T-helper 1 cell treated with Interleukin-12 subunit alpha and Interleukin-12 subunit beta and Interleukin-4 antibody, amounts not matched to agents 30 μg/mL and 1 μg/mL, for 36 hours (primary cell): ENCODE results near the gene STT3B.
"Not testable (repeated sequence)": the region's sequence is repeated elsewhere in the genome, so short reads cannot be mapped to it uniquely, and the experiment has no call there.

ENCODE experiments used
- H3K27ac Mint-ChIP-seq: one replicate; pipeline ENCODE4 v1.8.0; 2021; ENCODE audit warnings: mild to moderate bottlenecking, mixed read lengths
- H3K27me3 Mint-ChIP-seq: one replicate; pipeline ENCODE4 v1.8.0; 2021; ENCODE audit warnings: low read depth, mixed read lengths
- H3K36me3 Mint-ChIP-seq: one replicate; pipeline ENCODE4 v1.8.0; 2021; ENCODE audit warnings: low read depth, mixed read lengths
- H3K4me1 Mint-ChIP-seq: one replicate; pipeline ENCODE4 v1.8.0; 2021; ENCODE audit warnings: low read depth, mixed read lengths
- H3K4me3 Mint-ChIP-seq: one replicate; pipeline ENCODE4 v1.8.0; 2021; ENCODE audit warnings: mild to moderate bottlenecking, moderate library complexity, mixed read lengths
- H3K9me3 Mint-ChIP-seq: one replicate; pipeline ENCODE4 v1.8.0; 2021; ENCODE audit warnings: mixed read lengths

STT3B gene

DNA sequence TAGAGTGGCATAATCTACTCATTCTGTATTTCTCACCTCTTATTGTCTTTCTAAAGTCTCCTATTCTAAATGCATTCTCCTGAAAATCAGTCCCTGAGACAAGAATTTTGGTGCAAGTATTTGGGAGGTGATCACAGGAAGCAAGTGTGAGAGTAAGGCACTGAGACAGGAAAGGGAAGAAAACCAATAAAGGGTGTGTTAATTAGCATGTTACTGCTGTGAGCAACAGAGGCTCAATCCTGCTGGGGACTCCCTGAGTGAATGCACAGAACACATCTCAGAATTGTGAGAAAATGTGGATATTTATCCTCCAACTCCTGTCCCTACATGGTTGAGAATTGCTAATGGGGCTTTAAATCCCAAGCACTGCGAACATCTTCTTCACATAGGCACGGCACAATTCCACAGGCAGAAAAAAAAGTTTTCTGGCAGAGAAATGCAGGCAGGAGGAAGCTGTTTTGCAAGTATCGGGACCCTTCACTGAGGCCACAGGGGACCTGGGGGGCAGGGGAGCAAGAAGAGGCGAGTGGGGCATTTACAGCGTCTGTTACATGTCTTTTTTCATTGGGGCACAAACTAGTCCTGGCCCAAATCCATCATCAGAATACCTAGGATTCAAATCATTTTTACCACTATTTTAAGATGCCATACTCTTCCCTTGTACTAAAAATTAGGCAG is 27.2 kb upstream of the STT3B start:
- no peaks in the 10 kb centered on the region for H3K9me3 Mint-ChIP-seq
- no peak overlapping the region for H3K27ac Mint-ChIP-seq
- peaks cover 4% of the 10 kb centered on the region for H3K27me3 Mint-ChIP-seq
- no peaks in the 10 kb centered on the region for H3K36me3 Mint-ChIP-seq
- peaks cover 30% of the 10 kb centered on the region for H3K4me1 Mint-ChIP-seq
- no peak overlapping the region for H3K4me3 Mint-ChIP-seq

GRCh38 chr3:31506515-31506914 is 26.2 kb upstream of the STT3B start:
- not testable (repeated sequence) for H3K27me3 Mint-ChIP-seq, H3K9me3 Mint-ChIP-seq, H3K27ac Mint-ChIP-seq, H3K4me3 Mint-ChIP-seq, H3K36me3 Mint-ChIP-seq
- peaks cover 30% of the 10 kb centered on the region for H3K4me1 Mint-ChIP-seq

DNA sequence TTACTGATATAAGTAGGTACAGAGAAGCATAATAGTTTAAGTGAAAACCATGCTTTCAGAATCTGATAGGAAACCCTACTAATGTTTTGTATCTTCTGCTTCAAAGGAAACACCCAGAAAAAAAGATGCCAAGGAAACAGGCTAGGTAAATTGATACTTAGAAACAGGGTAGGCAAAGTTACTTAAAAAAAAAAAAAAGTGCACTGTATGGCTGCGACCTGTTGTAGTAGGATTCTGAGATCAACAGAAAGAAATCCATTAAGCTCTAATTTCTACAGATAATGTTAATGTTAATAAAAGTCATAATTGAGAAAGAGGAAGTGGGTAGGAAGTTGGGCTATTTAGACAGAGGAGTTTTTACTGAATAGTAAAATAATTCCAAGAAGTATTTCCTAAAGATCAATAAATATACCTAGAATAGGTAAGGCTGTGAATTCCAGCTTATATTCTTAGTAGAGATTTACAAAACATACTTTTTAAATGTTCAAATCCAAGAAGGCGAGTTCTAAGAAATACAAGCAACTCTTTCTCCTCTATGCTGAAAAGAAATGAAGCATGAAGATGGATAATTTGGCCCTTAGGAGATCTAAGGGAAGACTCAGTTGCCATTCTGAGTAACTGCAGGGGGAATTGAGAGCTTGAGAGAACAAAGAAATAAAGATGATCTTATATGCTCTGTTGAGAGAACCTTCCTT is 24.1 kb upstream of the STT3B start:
- Mint-ChIP-seq H3K4me3 (peak overlapping the region; percentile 32), H3K27me3 (peaks cover 4% of the 10 kb centered on the region)

GRCh38 chr3:31509147-31509728 is 23.5 kb upstream of the STT3B start:
- Mint-ChIP-seq H3K4me1 (peaks cover 30% of the 10 kb centered on the region), H3K27ac (no peak overlapping the region), H3K4me3 (peak overlapping the region; percentile 32)

More for the DNA sequence above, 24.1 kb upstream of the STT3B start:
- Mint-ChIP-seq H3K27ac (peak overlapping the region; percentile 31), H3K4me1 (peaks cover 30% of the 10 kb centered on the region), H3K9me3 (no peaks in the 10 kb centered on the region), H3K36me3 (peaks cover 4% of the 10 kb centered on the region)

GRCh38 chr3:31514570-31514969 is 18.2 kb upstream of the STT3B start:
- Mint-ChIP-seq H3K4me1 (peaks cover 2% of the 10 kb centered on the region), H3K27ac (no peak overlapping the region), H3K9me3 (peaks cover 3% of the 10 kb centered on the region), H3K36me3 (peaks cover 9% of the 10 kb centered on the region), H3K4me3 (no peak overlapping the region), H3K27me3 (peaks cover 3% of the 10 kb centered on the region)

More at GRCh38 chr3:31509147-31509728, 23.5 kb upstream of the STT3B start:
- peaks cover 4% of the 10 kb centered on the region for H3K36me3 Mint-ChIP-seq
- no peaks in the 10 kb centered on the region for H3K27me3 Mint-ChIP-seq
- H3K9me3 Mint-ChIP-seq: no peaks in the 10 kb centered on the region

DNA sequence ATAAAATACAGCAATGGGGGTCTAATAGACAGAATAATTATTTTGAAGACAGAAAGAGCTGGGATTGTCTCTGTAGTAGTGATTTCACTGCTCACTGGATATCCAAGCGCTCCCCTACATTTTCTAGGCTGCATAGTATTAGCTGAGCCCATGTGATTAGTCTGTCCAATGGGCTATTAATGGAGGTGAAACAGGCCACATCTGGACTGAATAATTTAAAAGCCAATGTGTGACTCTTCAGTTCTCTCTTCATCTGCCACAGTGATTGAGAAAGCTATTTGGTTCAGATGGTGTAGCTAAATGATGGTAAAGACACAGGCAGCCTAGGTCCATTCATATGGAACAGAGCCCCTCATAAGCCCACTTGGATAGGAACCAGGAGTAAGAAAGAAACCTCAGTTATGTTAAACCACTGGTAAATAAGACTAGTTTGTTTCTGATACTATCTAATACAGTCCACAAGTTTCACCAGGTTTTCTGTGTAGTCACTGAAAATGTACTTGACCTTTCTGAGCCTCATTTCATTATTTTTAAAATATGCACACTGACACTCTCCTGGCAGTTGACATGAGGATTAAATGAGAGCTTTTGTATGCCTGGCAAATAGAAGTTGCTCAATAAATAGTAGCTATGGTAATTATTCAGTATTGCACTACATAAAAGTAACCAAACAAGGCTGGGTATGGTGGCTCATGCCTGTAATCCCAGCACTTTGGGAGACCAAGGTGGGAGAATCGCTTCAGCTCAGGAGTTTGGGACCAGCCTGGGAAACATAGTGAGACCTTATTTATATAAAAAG is 17.0 kb upstream of the STT3B start:
- H3K27ac Mint-ChIP-seq: no peak overlapping the region
- H3K4me1 Mint-ChIP-seq: no peaks in the 10 kb centered on the region
- no peak overlapping the region for H3K4me3 Mint-ChIP-seq
- H3K9me3 Mint-ChIP-seq: peaks cover 6% of the 10 kb centered on the region
- peaks cover 9% of the 10 kb centered on the region for H3K36me3 Mint-ChIP-seq
- peaks cover 3% of the 10 kb centered on the region for H3K27me3 Mint-ChIP-seq

GRCh38 chr3:31516757-31517156 is 16.0 kb upstream of the STT3B start:
- H3K27me3 Mint-ChIP-seq: peaks cover 3% of the 10 kb centered on the region

GRCh38 chr3:31521468-31521867 is 11.3 kb upstream of the STT3B start:
- Mint-ChIP-seq H3K27me3 (peaks cover 3% of the 10 kb centered on the region), H3K36me3 (peaks cover 9% of the 10 kb centered on the region), H3K27ac (peak overlapping the region; percentile 76), H3K4me1 (peaks cover 10% of the 10 kb centered on the region), H3K4me3 (no peak overlapping the region), H3K9me3 (peaks cover 6% of the 10 kb centered on the region)

More at GRCh38 chr3:31516757-31517156, 16.0 kb upstream of the STT3B start:
- H3K9me3 Mint-ChIP-seq: peaks cover 6% of the 10 kb centered on the region
- peaks cover 7% of the 10 kb centered on the region for H3K36me3 Mint-ChIP-seq
- no peak overlapping the region for H3K4me3 Mint-ChIP-seq
- H3K27ac Mint-ChIP-seq: no peak overlapping the region
- peaks cover 4% of the 10 kb centered on the region for H3K4me1 Mint-ChIP-seq

DNA sequence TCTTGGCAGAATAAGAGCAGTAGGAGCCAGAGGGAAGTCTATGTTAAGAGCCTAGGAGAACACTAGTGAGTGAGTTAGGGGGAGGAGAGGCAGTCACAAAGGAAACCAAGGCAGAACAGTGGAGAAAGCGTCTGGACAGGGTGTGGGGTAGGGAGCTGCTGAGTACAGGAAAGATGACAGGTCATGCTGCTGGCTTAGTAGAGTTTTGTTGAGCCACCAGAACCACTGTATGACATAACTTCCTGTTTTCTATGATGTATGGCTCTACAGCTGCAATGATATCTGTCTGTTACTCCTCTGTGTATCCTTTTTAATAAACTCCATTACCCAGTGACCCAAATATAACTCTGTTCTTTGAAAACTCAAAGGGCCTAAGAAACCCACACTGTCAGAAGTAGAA is 10.6 kb upstream of the STT3B start:
- Mint-ChIP-seq H3K4me1 (peaks cover 10% of the 10 kb centered on the region), H3K36me3 (peaks cover 10% of the 10 kb centered on the region), H3K27ac (peak overlapping the region; percentile 76), H3K9me3 (peaks cover 6% of the 10 kb centered on the region), H3K4me3 (peak overlapping the region; percentile 27), H3K27me3 (peaks cover 4% of the 10 kb centered on the region)

DNA sequence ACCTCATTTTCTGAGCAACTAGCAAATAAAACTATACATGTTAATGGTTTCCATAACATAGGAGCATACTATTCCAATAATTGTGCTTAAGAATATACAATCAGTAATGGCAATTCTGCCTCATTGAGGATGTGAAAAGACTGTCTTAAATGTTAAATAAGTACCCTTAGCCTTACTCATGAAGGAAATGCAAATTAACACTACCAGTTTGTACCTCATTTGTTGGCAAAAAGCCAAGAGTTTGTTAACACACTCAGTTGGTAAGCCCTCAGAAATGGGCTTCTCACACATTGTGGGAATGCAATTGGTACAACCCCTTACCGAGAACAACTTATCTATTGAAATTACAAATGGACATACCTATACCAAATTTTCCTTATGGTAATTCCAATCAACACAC is 9.2 kb upstream of the STT3B start:
- Mint-ChIP-seq H3K27me3 (peaks cover 6% of the 10 kb centered on the region), H3K9me3 (peaks cover 6% of the 10 kb centered on the region), H3K27ac (no peak overlapping the region), H3K4me1 (peaks cover 10% of the 10 kb centered on the region), H3K36me3 (peaks cover 12% of the 10 kb centered on the region), H3K4me3 (no peak overlapping the region)

GRCh38 chr3:31525532-31525931 is 7.2 kb upstream of the STT3B start:
- peaks cover 5% of the 10 kb centered on the region for H3K36me3 Mint-ChIP-seq
- H3K27ac Mint-ChIP-seq: no peak overlapping the region
- no peak overlapping the region for H3K4me3 Mint-ChIP-seq
- no peaks in the 10 kb centered on the region for H3K9me3 Mint-ChIP-seq
- peaks cover 10% of the 10 kb centered on the region for H3K4me1 Mint-ChIP-seq
- H3K27me3 Mint-ChIP-seq: peaks cover 4% of the 10 kb centered on the region

- H3K9me3 Mint-ChIP-seq: no peaks in the 10 kb centered on the region
- peaks cover 4% of the 10 kb centered on the region for H3K36me3 Mint-ChIP-seq
- H3K27me3 Mint-ChIP-seq: peaks cover 4% of the 10 kb centered on the region
- no peak overlapping the region for H3K4me3 Mint-ChIP-seq
- H3K27ac Mint-ChIP-seq: no peak overlapping the region
- H3K4me1 Mint-ChIP-seq: peaks cover 4% of the 10 kb centered on the region
Observed at GRCh38 chr3:31529421-31529820, 3.3 kb upstream of the STT3B start.

GRCh38 chr3:31530039-31530959 is 2.4 kb upstream of the STT3B start:
- Mint-ChIP-seq H3K4me1 (peaks cover 5% of the 10 kb centered on the region), H3K4me3 (no peak overlapping the region), H3K36me3 (peaks cover 4% of the 10 kb centered on the region), H3K27ac (no peak overlapping the region), H3K9me3 (no peaks in the 10 kb centered on the region), H3K27me3 (peaks cover 4% of the 10 kb centered on the region)
